NCI-H82 treated with DMSO at 0.1 percent for 48 hours (cell line): Measurements from ENCODE around the gene CABP7.
A peak's percentile ranks its signal among the peaks of the same experiment; 100 is the strongest.

Source experiments
- DNase-seq: peaks from one replicate; lab custom pipeline; 2025; ENCODE audit not compliant: unreplicated experiment; lab: John Stamatoyannopoulos, UW

The CABP7 gene

DNA sequence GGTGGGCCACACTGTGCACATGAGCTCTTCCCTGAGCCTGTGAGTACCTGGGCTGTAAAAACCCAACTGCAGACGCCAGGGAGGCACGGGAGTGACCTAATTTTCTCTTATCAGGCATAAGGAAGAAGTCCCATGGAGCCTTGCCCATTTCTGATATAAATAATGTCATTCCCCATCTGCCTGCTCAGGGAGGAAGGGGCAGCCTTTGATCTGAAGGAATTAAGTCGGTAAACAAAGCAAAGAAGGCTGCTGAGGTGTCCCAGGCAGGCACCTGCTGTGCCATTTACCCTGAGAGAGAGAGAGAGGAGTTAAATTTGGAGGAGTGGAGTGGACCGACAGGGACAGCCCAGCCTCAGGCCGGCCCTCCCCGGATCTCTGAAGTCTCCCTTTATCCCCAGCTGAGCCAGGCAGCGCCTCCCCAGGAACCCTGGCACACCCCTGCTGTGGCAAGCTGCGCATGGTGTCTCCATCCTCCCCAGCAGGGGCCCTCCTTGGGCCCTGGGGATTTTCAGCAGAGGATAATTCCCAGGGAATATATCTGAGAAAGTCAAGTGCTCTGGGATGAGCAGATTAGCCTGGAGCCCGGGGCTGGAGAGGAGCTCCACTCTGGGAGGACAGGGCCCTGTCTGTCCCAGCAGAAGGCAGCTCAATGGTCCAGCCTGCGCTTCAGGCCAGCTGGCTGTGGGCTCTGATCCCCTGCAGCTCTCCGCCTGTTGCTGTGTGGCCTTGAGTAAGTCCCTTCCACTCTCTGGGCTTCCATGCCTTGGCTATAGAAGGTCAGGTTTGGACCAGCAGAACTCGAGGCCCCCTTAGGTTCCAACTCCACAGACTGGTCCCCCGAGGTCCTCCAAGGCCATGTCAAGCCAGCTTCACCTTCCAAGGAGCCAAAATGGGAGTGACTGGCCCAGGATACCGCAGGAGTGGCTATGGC, 17.5 kb upstream of the CABP7 start:
- peak; percentile 67 for DNase-seq

DNA sequence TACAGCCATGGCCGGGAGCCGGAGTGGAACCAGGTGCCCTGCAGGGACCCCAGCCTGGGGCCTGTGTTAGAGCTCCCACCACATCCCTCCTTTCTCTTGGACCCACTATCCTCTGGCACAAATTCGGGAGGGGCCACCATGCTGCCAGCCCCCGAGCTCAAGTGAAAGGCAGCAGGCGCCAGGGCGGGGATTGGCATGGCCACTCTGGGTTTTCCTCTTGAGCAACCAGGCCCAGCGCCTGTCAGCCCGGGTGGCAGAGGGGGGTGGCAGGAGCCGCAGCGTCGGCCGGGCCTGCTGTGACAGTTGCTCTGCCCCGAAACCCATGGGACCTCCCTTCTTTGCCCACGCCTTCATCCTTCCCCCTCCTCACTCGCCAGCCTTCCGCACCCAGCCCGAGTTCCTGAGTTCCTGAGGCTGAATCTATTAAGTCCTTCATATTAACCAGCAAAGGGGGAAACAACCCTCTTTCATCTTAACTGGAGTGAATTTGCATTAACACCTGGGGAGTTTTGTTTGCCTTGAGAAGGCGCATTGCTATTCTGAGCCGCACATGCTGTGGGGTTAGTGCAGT, 16.8 kb upstream of the CABP7 start:
- no peak for DNase-seq

DNA sequence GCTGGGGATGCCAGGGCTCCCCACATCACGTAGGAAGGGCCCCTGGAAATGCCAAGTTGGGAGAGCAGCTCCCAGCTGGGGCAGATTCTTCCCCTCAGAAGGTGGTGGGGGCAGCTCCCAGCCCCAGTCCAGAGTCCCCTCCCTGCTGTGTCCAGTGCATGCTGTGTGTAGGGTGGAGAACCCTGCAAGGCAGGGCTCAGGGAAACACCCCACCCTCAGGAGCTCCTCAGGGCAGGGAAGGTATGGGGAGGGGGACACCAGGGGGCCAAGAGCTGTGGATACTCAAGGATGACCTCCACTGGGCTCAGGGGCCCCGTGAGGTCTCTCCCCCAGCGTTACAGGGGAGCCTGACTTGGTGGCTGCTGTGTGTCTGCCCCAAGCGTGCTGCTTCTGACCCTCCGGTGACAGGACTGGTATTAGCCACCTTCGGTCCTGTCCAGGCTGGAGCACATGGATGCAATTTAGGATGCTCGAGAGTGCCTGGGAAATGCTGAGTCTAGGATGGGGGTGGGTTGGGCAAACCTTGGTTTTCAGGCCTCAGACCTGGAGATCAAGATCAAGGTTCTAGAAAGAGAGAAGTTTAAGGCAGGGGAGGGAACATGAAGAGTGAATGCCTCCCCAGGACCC, 16.1 kb upstream of the CABP7 start:
- no peak for DNase-seq

DNA sequence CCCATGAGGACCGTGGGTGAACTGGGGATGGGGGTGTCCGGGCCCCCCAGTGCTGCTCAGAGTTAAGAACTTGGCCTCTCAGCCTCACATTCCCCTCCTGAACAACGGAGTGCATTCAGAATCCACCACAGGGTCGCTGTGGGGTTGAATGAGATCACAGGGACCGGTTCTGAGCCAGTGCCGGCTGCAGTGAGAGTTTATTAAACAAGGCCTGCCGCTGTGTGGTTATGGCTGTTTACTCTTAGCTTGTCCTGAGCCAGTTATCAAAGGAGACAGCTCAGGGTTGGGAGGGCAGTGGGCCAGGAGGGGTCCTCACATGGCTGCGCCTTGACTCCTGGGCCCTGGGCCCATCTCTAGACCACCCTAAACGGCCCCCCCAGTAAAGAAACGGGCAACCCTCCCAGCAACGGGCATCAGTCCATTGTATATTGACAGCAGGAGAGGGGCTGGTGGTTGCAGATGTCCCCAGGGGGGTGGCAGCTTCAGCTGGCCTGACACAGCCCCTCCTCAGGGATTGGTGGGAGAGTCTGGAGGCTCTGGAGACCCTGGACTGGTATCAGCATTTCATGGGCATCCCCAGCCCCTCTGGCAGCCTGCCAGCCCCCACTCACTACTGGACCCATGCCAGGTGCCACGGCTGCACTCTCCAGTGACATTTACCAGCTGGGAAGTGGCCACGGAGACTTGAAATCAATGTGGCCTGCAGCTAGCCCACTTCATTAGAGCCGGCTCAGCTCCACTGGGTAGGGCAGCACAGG, 15.1 kb upstream of the CABP7 start:
- no peak for DNase-seq

DNA sequence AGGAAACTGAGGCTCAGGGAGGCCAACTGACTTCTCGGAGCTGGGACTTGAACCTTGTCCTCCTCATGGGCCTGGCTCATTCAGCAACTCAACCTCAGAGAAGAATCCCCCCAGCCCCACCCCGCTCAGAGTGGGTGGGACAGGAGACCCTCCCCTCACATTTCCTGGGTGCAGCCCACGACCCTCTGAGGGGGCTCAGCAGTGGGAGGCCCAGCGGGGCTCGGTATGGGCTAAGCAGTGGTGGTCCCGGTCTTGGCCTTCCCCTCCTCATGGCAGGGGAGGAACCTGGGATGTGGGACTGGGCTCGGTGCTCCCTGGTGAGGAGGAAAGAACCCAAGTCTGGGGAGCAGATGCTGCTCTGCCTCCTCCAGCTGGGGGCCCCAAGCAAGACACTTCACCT, 14.2 kb upstream of the CABP7 start:
- no peak for DNase-seq

DNA sequence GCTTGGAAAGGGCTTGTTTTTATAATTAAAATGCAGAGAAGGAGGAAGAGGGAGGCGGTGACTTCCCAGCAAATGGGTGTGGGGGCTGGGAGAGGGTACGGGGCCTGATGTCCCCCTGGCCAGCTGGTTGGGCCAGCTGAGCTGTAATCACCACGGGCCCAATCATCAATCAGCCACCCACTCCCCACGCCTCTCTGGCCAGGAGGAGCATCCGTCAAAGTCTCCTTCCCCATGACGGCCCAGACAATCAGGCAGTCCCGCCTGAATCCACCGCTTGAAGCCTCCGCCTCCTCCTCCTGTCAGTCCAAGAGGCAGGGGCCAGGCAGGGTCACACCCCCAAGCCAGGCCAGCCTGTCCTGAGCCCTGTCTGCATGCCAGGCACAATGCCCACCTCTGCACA, 13.3 kb upstream of the CABP7 start:
- DNase-seq: peak; percentile 20

DNA sequence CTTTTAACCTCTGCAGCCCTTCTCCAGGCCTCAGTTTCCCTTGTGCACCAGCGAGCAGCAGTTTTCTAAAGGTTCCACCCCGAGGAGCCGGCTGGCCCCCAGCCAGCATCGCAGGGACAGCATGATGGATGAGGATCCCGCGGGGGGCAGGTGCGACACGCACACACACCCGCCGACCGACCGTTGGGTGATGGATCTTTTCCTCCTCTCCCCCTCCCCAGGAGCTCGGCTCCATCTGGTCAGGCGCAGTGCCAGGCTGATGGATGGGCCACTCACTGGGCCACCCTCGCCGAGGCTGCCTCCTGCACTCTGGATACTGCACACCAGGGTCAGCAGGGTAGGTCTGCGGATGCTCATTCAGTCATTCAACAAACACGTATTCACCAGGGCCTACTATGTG, 12.8 kb upstream of the CABP7 start:
- DNase-seq: no peak

DNA sequence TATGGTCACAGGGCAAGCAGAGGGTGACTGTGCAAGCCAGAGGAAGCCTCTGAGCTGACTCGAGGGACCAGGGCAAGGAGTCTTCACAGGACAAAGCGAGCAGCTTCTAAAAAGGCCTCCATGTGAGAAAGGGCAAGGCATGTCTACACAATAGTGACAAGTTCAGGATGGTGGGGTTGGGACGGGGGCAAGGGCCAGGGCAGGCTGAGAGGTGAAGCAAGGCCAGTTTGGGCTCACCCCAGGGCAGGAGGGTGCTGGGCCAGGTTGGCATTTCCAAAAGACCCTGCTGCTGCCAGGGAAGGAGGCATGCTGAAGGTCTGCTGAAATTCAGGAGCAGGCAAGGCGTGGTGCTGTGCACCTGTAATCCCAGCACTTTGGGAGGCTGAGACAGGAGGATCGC, 12.3 kb upstream of the CABP7 start:
- no peak for DNase-seq

DNA sequence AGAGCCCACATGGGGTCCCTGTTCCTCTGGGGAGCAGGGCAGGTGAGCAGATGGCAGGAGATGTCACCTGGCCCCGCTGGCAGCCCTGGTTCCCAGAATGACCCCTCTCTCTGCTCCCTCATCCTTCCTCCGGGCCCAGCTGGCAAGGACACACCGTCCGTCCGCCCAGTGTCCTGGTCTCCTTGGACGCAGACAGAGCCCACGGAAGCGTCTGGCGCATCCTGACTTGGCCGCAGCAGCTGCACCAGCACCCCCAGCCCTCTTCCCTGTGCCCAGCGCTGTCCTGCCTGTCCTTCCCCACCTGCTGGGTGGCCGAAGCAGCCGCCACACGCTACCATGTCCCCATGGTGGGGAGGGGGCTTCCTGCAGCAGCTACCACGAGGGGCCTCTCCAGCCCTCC, 9.6 kb upstream of the CABP7 start:
- no peak for DNase-seq

DNA sequence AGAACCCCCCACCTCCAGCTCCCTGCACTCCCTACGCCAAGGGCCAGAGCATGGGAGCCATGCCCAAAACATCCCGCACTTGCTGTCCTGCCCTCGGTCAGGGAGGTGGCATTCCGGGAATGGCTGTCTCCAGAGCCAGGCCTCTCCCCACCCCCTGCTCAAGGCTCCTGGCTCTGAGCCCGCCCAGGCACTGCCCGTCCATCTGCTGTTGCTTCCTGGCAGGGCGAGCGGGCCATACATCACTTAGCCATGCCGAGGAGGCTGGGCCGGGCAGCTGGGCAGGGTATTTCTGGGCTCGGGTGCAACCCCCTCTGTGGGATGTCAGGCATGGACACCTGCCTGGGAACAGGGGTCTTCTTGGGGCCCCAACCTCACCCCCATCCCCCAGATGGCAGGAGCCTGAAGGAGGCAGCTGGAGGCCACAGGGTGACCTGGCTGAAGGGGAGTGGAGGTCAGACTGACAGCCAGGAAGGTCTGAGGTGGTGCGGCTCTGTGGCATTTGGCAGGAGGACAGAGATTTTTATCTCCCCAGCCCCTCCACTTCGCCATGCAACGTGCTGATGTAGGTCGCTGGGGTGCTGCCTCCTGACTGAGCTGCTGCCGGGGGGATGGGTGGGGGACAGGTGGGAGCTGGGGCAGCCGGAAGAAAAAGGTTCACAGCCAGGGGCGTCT, 8.7 kb upstream of the CABP7 start:
- DNase-seq: no peak

DNA sequence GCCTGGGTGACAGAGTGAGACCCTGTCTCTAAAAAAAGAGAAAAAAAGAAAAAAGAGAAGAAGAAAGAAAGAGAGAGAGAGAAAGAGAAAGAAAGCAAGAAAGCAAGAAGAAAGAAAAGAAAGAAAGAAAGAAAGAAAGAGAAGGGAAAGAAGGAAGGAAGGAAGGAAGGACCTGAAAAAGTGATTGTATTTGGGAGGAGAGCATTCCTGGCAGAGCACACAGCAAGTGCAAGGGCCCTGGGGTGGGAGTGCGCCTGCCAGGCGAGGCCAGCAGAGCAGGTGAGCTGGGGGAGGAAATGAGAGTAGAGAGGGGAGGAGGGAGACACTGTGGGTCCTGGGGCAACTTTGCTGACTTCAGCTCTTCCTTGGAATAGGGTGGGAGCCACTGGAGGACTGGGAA, 7.7 kb upstream of the CABP7 start:
- no peak for DNase-seq

DNA sequence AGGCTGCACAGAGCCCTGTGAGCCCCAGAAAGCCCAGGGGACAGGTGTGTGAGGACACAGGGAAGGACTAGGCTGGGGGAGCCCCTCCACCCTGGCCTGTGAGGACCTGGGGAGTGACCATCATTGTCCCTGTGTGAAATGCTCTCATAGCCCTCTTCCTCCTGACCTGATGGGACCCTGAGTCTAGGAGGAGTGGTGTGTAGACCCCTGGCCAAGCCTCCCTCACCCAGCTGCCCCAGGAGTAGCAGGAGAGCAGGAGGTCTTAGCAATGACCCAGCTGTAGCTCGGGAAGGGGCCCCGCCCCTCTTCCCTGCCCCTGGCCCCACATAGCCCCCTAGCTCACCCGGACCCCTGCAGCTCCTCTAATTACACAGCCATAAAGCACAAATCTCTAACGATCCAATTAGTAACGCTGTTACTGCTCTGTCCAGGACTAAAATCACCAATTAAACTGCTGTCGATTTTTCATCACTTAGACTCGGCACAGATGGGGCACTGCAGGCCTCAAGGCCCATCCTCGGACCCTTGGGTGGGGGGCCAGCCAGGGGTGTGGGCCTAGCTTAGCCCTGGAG, 6.6 kb upstream of the CABP7 start:
- DNase-seq: peak; percentile 81

DNA sequence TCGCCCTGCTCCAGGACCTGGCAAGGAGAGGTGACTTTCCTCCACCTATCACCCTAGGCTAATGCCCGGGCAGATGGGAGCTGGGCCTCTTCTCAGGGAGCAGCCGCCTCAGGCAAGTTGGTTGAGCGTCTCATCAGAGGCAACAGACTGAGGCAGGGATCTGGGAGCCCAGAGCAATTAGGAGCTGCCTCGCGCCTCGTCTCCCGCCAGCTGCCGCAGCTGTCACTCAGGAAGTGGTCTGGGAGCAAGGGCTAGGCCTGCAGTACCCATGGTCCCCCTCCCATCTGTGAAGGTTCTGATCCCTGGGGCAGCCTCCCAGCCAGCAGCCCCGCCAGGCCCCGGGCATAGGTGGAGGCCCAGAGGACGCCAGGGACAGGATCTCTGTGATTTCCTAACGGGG, 4.6 kb upstream of the CABP7 start:
- DNase-seq: peak; percentile 80

DNA sequence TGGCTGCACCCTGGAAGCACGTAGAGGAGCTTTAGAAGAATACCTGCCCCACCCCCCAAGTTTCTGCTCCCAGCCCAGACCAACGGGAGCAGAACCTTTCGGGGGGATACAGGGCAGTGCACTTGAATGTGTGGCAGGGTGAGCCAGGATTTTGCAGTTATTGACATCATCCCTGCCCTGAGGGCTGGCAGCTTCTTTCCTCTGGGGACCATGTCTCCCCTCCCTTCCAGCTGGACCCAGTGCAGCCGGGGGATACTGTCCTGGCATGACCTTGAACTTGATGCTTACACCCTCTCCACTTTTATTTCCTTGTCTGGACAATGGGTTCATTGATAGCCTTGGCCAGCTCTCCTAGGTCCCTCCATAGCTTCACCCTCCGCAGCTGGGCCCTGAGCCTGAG, 4.1 kb upstream of the CABP7 start:
- DNase-seq: no peak

DNA sequence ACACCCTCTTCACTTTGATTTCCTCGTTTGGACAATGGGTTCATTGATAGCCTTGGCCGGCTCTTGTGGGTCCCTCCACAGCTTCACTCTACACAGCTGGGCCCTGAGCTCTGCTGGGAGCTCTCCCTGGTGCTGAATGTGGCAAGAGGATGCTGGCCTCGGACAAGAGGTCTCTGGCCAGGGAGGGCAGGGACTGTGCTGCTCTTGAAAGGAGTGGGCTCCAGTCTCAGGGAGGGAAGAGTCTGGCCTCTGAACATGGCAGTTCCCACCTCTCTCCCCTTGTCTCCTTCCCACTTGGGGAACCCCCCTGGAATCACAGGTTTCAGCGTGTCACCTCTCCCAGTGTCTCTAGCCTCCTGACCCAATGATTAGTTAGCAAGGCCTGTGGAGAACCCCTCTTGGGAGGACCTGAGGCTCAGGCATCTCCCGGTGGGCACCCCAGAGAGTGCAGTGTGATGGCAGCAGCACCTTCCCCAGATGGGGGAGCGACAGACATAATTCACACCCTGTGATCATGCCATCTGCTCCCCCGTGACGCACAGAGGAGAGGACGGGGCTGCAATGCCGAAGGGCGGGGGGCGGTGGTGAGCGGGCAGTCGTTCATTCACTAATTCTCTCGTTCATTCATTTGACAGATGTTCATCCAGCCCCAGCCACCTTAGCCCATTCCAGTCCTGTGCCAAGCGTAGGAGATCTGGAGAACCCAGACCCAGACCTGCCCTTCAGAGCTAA, 2.8 kb upstream of the CABP7 start:
- DNase-seq: no peak

DNA sequence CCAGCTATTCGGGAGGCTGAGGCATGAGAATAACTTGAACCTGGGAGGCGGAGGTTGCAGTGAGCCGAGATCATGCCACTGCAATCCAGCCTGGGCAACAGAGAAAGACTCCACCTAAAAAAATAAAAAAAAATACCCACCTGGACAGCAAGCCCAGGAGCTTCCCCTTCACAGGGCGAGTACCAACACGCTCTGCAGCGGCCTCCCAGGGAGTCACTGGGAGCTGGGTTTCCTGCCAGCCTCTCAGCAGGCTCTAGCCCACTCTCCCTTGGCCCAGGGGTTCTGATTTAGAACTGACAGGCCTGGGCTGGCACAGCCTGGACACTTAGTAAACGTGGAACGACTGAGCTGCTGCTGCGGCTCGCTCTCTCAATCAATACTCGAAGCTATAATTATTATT, 2.0 kb upstream of the CABP7 start:
- no peak for DNase-seq

DNA sequence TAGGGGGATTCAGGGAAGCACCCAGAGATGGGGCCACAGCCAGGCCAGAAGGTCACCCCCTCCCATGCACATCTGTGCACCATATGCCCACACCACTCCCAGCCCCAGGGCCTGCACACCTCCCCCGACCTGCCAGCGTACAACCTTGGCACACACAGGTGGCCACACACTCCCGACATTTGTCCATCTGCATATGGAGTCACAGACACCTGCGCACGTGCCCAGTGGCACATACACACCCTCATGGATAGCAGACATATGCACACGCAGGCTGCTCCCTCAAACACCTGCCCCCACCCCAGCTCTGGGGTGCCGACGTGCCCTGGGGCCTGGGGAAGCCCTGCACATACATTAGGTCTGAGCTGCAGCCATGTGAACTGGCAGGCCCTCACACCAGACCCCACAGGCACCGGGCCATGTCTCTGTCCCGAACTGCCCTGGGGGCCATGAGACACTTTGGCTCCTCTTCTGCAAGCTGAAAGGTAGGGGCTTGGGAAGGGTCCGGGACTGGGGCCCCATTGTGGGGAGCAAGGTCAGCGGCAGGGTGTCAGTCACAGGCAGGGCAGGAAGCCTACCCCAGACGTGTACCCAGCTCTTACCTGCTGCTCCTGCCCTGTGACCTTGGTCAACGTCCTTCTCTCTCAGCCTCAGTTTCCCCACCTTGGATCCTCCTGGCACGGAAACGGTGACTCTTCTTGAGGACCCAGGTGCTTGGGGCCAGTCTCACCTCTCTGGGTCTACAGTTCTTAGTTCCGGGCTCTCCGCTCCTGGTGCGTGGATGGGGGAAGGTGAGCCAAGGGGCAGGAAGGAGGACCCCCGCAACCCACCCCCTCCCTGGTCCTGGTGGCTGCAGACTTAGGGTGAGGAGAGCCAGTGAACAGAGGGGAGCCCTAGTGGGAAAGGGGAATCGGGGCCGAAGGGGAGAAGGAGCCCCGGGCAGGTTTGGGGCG, 579 bp upstream of the CABP7 start:
- no peak for DNase-seq

DNA sequence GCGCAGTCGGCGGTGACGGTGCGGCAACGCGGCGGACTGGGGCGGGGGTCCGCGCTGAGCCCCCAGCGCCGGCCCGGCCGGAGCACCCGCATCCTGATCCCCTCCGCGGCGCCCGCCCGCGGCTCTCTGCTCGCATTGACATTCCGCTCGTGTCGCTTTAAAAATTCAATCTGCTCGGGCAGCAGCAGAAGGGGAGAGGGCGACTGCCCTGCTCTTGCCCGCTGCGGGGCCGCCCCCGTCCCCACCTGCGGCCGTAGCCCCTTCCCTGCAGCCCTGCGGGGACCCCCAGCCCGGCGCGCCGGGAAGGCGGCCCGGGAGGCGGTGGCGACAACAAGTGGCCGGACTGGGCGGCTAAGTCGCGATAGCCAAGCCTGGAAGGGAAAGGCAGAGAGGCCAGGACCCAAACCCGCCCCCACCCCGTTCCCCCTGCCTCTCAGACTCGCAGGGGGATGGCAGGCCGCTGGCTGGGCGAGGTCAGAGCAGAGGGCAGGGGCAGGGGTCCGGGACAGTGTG, 1.1 kb downstream of the CABP7 start:
- DNase-seq: no peak

DNA sequence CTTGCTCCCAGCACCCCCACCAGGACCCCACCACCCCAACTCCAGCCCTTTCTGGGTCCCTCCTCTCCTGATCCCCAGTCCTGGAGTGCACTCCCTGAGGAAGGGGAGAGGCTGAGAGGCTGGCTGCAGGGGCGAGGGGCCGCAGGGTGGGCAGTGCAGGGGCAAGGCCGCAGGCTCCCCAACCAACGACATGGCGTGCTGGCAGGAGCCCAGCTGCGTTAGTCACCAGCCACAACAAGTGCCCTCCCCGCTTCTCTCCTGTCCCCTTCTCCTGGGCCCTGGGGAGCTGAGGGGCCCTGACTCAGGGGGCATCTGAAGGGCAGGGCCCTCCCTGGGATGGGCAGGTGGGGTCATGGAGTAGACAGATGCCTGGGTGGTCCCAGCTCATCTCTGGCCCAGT, 2.3 kb downstream of the CABP7 start:
- no peak for DNase-seq
